NT2/D1 (cell line): ENCODE data around the gene RAP1A.

ENCODE experiments used
- DNase-seq: peaks from one replicate; pipeline ENCODE4 v3.0.0-alpha.2; 2011; ENCODE audit warnings: low read depth, low spot score
- H3K27me3 ChIP-seq: 2 replicates; pipeline ENCODE4 v1.6.0; 2011; ENCODE audit warnings: mild to moderate bottlenecking; ENCODE audit not compliant: insufficient read length, insufficient read depth
- H3K36me3 ChIP-seq: 2 replicates; pipeline ENCODE4 v1.6.1; 2011; ENCODE audit warnings: mild to moderate bottlenecking, low read length, mixed read lengths; ENCODE audit not compliant: insufficient read depth, insufficient read length
- H3K4me1 ChIP-seq: 2 replicates; pipeline ENCODE4 v1.5.1; 2011; ENCODE audit not compliant: insufficient read depth, insufficient read length
- H3K4me3 ChIP-seq: 2 replicates; pipeline ENCODE4 v1.5.1; 2011; ENCODE audit warnings: low read depth; ENCODE audit not compliant: insufficient read length
- H3K9ac ChIP-seq: 2 replicates; pipeline ENCODE4 v1.6.0; 2011; ENCODE audit warnings: low read depth; ENCODE audit not compliant: insufficient read length
- H3K9me3 ChIP-seq: 2 replicates; pipeline ENCODE4 v1.5.1; 2011; ENCODE audit warnings: mild to moderate bottlenecking, low read length; ENCODE audit not compliant: insufficient read depth
- SUZ12 ChIP-seq: IDR thresholded peaks from 2 replicates; pipeline ENCODE4 v1.6.1; 2011; ENCODE audit not compliant: insufficient read length, insufficient read depth; ENCODE audit errors: extremely low read depth
- YY1 ChIP-seq: IDR thresholded peaks from 2 replicates; pipeline ENCODE4 v1.6.1; 2011; ENCODE audit not compliant: insufficient read length, insufficient read depth
- ZNF274 ChIP-seq: IDR thresholded peaks from 2 replicates; pipeline ENCODE4 v1.6.1; 2011; ENCODE audit warnings: mild to moderate bottlenecking, low read depth, low read length

RAP1A gene

GRCh38 chr1:111716333-111716732, 96.7 kb downstream of the RAP1A start:
- DNase-seq: no peak
- Histone ChIP-seq H3K9ac (no peak overlapping the region), H3K4me3 (no peak overlapping the region), H3K4me1 (peaks cover 14% of the 10 kb centered on the region), H3K9me3 (no peaks in the 10 kb centered on the region), H3K27me3 (no peaks in the 10 kb centered on the region), H3K36me3 (peaks cover under 1% of the 10 kb centered on the region)
- no peak for TF ChIP-seq YY1
- TF ChIP-seq ZNF274: no peak
- no peak for TF ChIP-seq SUZ12

- H3K4me3 ChIP-seq: no peak overlapping the region
- DNase-seq: no peak
- peaks cover 14% of the 10 kb centered on the region for H3K4me1 ChIP-seq
- TF ChIP-seq ZNF274 (no peak), SUZ12 (no peak), YY1 (no peak)
- no peaks in the 10 kb centered on the region for H3K36me3 ChIP-seq
- H3K27me3 ChIP-seq: no peaks in the 10 kb centered on the region
- H3K9ac ChIP-seq: no peak overlapping the region
- H3K9me3 ChIP-seq: no peaks in the 10 kb centered on the region
Measured at GRCh38 chr1:111717450-111717849, 97.9 kb downstream of the RAP1A start.

DNA sequence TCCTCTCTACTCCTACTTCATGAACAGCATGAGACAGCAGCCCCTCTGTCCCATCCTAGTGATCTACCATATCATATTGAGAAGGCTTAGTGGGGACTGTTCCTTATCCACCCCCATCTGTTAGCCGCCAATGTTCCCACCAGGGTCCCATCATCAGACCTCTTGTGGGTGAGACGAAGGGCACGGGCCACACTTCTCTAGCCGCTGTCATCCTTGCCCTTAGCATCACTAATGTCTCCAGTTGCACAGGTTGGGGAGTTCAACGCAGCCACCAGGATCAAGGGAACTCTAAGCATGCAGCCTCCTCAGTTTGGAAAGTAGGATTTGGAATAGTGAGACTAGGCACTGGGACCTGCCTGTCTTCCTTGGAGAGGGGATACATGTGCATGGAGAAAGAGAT, 99.5 kb downstream of the RAP1A start:
- H3K36me3 ChIP-seq: no peaks in the 10 kb centered on the region
- TF ChIP-seq YY1: no peak
- H3K4me3 ChIP-seq: no peak overlapping the region
- no peaks in the 10 kb centered on the region for H3K27me3 ChIP-seq
- peaks cover 16% of the 10 kb centered on the region for H3K4me1 ChIP-seq
- no peak overlapping the region for H3K9ac ChIP-seq
- no peak for DNase-seq
- no peaks in the 10 kb centered on the region for H3K9me3 ChIP-seq

GRCh38 chr1:111719674-111720132, 100.1 kb downstream of the RAP1A start:
- Histone ChIP-seq H3K27me3 (no peaks in the 10 kb centered on the region), H3K36me3 (no peaks in the 10 kb centered on the region), H3K4me1 (peaks cover 16% of the 10 kb centered on the region), H3K9me3 (no peaks in the 10 kb centered on the region), H3K4me3 (no peak overlapping the region), H3K9ac (no peak overlapping the region)
- TF ChIP-seq YY1: no peak
- TF ChIP-seq SUZ12: no peak
- TF ChIP-seq ZNF274: no peak
- no peak for DNase-seq

DNA sequence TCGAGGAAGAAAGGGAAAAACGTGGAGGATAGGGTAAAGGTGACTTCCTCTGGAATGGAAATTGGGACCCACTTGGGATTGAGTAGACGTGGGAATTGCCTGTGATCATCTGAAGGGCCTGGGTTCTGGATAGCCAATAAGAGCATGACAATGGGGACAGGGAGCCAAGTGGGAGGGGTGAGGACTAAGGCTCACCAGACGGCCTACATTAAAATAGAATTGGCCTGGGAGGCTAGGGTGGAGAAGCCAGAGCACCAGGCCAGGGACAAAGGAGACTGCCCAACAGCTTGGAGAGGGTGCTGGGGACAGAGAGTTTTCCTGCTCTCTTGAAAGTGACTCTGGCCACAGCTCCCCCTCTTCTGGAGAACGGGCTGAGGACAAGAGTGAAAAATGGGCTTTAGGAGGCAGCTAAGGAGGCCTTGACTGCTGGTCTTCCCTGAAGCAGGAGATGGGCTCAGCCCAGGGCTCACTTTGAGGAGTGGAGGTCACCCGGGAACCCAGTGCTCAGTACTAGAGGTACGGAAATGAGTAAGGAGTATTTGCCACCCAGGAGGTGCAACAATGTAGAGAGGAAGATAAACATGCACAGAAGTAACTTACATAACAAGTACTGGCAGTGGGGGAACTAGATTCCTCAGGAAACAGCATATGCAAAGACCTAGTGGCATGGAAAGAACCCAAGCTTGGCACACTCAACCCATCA, 100.8 kb downstream of the RAP1A start:
- no peak overlapping the region for H3K4me3 ChIP-seq
- no peaks in the 10 kb centered on the region for H3K9me3 ChIP-seq
- peaks cover 20% of the 10 kb centered on the region for H3K4me1 ChIP-seq
- no peak for DNase-seq
- no peaks in the 10 kb centered on the region for H3K36me3 ChIP-seq
- TF ChIP-seq YY1 (no peak), SUZ12 (no peak), ZNF274 (no peak)
- H3K9ac ChIP-seq: no peak overlapping the region
- H3K27me3 ChIP-seq: no peaks in the 10 kb centered on the region

DNA sequence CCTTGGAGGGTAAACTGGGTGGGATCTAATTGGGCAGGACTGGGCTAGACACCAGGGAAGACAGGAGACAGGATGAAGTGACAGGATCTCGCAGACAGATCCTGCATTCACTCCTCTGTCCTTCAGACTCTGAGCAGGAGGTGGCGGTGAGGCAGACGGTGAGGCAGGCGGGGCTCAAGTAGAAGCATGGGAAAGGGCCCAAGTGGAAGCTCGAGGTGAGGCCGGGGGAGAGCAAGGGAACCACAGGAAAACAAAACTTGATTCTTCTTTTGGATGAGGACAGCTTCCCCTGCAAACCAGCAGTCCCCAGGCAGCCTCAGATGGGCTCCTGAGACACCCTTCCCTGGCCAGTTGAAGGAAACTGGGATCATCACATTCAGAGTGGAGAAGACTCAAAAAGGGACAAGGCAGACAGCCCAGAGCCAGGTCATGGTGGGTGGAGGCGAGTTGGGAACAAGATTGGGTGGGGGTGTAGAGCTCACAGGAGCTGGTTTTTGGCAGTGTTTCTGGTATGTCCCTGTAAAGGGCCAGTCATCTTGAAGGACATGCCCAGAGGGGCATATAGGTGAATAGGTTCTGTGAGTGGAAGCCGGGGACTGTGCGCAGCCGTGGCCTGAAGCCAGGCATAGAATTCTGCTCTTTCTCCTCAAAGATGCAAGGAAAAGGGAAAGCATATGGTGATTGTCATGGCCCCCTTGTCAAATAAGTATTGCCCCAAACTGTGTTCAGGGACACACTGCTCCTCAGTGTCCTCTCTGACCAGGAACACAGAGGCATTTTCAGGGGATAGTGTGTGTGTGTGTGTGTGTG, 101.6 kb downstream of the RAP1A start:
- H3K4me1 ChIP-seq: peaks cover 25% of the 10 kb centered on the region
- H3K36me3 ChIP-seq: no peaks in the 10 kb centered on the region
- no peak for DNase-seq
- H3K4me3 ChIP-seq: no peak overlapping the region
- no peaks in the 10 kb centered on the region for H3K27me3 ChIP-seq
- no peaks in the 10 kb centered on the region for H3K9me3 ChIP-seq
- no peak for TF ChIP-seq YY1
- no peak for TF ChIP-seq SUZ12
- no peak for TF ChIP-seq ZNF274
- no peak overlapping the region for H3K9ac ChIP-seq

- TF ChIP-seq SUZ12 (no peak), ZNF274 (no peak), YY1 (no peak)
- H3K4me1 ChIP-seq: peaks cover 25% of the 10 kb centered on the region
- no peaks in the 10 kb centered on the region for H3K9me3 ChIP-seq
- no peak overlapping the region for H3K9ac ChIP-seq
- DNase-seq: no peak
- H3K4me3 ChIP-seq: no peak overlapping the region
- H3K36me3 ChIP-seq: peaks cover 5% of the 10 kb centered on the region
- H3K27me3 ChIP-seq: no peaks in the 10 kb centered on the region
Measured at GRCh38 chr1:111723091-111723806, 103.7 kb downstream of the RAP1A start.
